ENCODE measurements around the gene BACH2. TPM values are rescaled to one million over a fixed set of nuclear protein-coding genes. Genes with fewer than 3 reads are reported as not detected.

The BACH2 gene
- total RNA-seq, 1 experiment from 2014 or later: 0.15 TPM

DNA sequence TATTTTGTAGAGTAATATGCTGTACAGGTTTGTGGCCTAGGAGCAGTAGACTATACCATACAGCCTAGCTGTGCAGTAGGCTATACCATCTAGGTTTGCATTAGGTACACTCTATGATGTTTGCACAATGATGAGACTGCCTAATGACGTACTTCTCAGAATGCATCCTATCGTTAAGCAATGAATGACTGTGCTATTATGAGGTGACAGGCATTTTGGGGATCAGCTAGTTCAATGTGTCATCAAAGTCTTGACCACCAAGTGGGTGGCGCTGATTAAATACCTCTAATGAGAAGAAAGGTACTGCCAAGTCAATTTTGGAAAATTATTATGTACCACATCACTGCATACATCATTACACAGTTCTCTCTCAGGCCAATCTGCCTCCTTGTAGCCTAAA is 190.2 kb downstream of the BACH2 start:
- no peak for DNase-seq (ENCODE audit: extremely low read depth, low read depth)

DNA sequence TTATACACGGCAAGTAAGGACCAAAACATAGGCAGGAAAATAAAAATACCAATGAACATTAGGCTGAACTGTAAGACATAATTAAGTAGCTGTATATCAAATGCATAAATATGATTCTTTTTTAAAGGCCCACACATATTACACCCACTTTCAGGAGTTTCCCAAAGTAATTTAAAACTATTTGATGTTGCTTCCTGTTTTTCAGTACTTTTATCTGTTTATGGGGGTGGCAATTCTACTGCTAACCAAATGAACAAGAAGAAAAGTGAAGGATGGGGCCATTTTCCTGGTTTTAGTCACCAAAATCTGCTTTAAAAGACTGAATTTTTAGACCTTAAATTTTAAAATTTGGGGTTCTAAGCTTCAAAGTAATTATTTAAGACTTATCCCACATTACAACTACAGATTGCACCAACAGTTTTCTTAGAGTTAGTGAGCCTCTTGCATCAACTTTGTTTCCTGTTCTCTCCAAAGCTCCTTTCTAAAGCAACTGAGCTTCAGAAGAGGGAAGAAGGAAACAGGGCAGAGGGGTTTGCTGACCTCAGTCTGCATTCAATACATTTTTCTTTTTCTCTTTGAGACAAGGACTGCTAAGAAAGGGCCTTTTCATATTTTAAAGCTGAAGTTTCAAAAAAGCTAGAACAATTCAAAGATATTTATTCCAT is 191.0 kb downstream of the BACH2 start:
- DNase-seq (ENCODE audit: extremely low read depth, low read depth): no peak

DNA sequence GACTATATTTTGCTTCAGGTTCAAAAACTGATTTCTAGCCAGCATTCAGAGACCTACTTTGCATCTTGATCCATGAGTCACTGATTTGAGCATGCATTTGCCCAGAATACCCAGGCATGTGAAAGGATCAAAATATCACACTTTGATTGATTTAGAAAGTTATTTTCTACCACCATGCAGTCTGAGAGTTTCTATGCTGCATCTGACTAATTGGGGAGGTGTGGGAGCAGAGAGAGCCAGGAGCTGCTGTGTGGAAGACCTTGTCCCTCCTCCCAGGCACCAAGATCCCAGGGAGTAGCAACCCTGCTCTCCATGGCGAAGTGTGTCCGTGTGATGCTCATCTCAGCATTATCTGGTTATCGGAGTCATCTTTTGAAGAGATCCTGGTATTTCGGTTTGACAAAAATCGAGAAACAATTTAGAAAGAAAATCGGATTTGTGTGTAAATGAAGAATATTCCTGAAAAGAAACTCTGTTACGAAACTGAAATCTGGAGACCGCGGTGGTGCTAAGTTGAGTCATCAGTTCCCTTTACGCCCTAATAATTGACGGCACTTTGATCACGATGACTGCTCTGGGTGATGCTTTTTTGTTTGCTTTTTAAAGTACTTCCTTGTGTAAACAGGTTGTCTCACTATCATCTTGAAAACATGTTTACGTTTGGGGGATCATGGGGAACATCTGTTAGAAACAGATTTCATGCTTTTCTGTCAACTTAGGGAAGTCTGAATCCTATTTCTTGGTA is 193.4 kb downstream of the BACH2 start:
- DNase-seq (ENCODE audit: extremely low read depth, low read depth): no peak

DNA sequence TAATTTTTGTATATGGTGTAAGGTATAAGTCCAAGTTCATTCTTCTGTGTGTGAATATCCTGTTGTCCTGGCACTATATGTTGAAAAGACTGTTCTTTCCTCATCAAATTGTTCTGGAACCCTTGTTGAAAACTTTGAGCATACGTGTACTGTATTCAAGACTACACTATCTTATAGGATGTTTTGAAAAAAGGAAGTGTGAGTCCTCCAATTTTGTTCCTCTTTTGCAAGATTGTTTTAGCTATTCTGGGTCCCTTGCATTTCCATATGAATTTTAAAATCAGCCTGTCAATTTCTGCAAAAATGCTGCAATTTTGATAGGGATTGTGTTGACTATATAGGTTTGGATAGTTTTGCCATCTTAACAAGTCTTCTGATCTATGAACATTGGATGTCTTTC is 195.2 kb downstream of the BACH2 start:
- no peak for DNase-seq (ENCODE audit: extremely low read depth, low read depth)

DNA sequence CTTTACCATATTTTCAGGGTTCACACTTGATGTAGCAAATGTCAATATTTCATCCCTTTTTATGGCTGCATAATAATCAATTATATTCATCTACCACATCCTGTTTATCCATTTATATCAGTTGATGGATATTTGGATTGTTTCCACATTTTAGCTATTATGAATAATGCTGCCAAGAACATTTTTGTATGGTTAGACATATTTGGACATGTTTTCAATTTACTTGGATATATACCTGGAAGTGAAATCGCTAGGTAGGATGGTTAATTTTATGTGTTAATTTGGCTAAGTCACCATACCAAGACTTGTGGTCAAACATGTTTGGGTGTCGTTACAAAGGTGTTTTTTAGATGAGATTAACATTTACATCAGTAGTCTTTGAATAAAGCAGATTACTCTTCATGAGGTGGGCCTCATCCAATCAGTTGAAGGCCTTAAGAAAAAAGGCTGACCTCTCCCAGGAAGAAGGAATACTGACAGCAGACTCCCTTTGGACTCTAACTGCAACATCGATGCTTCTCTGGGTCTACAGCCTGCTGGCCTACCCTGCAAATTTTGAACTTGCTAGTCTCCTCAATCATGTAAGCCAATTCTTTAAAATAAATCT is 196.5 kb downstream of the BACH2 start:
- DNase-seq (ENCODE audit: extremely low read depth, low read depth): no peak

DNA sequence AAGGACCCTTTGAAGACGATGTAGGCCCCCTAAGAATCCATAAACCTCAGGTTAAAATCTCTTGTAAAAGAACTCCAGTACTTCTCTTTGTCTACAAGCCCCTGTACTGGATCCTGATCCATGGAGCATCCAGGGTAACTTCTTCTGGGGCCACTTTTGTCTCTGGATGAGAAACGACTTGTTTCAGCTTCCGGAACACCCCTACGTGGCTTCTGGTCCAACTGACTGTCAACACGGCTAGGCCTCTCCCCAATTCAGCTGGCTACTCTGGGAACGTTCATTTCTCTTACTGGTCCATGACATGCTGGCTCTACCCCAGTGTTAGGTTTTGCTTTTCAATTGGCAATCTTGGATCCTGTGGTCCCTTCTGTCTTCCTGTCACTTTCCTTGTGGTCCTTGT is 198.0 kb downstream of the BACH2 start:
- DNase-seq (ENCODE audit: extremely low read depth, low read depth): no peak

DNA sequence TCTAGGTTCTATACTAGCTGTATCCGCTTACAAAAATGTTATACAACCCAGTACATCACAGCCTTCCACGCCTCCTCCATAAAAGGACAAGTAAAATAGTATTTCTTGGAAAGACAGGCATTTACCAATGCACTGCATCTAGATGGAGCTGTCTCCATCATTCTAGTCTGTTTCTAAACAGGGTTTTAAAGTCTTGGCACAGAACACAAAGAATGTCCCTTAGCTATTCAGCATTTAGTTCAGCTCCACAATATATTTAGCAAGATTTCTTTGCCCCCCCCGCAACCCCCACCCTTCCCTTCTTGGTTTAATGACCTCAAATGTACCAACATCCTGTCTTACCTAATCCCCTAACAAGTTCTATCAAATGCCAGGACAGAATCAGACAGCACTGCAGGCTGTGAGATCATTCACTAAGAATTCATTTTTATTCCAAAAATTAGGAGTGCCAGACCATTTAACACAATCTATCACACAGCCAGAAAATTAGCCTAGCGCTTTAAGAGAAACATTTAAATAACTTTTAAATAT is 198.6 kb downstream of the BACH2 start:
- no peak for DNase-seq (ENCODE audit: extremely low read depth, low read depth)

DNA sequence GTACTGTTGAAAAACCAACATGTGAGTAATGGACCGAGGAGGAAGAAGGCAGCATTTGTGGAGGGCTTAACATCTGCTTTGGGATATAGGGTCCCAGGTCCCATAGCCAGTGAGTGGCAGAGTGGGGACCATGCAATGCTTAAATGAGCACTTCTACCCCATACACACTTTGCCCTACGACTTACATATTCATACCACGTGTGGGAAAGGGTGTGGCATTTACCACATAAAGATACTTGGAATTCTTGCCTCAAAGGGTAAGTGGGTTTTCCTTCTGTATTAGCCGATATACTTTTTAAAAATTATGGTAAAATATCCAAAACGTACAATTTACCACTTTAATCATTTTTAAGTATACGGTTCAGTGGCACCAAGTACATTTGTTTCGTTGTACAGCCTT is 199.3 kb downstream of the BACH2 start:
- DNase-seq (ENCODE audit: extremely low read depth, low read depth): no peak

DNA sequence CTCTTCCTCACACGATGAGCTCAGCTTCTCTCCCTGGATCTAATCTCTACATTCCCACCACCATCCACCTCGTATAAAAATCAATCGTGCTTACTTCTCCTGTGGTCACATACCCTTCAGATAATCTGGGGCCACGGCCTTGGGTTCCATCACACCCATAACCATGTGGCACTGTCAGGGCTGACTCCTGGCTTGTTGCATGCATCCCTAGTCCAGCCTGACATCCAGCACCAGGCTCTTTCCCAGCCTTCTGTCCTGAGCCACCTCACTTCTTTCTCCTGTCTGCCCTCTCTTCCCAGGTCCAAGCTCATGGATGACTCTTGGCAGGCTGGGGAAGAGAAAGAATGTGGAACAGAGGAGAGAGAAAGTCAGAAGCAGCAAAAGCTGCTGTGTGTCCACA is 199.8 kb downstream of the BACH2 start:
- no peak for DNase-seq (ENCODE audit: extremely low read depth, low read depth)

DNA sequence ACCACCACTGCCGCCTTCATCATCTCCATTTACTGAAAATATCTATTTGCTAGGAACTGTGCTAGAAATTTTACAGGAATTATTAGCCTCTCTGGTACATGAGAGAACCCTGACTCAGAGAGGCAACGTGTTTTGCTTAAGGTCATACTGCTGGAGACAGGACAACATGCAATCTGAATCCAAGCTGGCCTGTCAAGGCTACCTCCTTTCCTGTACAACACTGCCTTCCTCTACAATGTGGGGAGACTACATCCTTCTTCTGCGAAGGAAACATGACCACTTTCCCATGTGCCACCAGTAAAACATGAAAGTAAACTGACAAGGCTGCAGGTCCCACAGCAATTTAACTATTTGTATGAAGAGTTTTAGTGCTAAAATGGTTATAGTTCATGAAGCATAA is 200.9 kb downstream of the BACH2 start:
- DNase-seq (ENCODE audit: extremely low read depth, low read depth): no peak

DNA sequence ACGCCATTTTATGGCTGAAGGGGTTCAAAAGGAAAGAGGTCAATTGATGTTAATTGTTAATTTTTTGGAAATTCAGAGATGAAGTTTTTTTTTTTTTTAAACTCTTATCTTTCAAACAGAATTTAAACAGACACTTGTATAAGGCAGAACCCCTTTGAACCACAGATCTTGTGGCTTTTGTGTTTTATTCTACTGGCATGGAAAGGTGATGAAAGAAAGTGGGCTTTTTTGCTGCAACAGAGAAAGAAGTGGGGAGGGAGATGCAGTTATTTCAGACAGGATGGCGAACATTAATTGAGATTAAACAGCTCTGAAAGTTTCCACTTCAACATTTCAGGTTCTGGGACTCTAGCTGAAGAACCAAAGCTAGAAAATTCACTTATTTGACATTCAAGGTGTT is 201.5 kb downstream of the BACH2 start:
- no peak for DNase-seq (ENCODE audit: extremely low read depth, low read depth)

DNA sequence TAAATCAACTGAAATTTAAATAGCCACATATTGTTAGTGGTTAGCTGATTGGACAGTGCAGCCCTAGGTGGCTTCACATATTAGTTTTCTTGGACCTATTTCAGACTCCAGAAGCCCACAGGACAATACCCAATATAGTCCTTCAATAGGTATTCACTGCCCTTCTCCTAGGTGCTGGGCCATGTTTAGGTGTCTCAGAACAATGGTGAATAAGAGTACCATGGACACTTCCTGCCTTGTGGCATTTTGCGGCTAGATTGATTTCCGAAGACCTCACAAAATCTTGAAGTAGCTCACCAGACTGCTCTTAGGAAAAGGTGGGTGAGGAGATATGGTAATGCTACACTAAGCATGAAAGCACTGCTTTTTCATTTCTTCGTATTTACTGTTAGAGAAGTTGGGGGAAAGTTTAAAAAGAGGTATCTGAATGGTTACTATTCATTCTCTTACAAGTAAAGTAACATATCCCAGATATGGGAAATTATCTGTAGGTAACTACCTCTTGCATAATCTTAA is 203.0 kb downstream of the BACH2 start:
- DNase-seq (ENCODE audit: extremely low read depth, low read depth): no peak

DNA sequence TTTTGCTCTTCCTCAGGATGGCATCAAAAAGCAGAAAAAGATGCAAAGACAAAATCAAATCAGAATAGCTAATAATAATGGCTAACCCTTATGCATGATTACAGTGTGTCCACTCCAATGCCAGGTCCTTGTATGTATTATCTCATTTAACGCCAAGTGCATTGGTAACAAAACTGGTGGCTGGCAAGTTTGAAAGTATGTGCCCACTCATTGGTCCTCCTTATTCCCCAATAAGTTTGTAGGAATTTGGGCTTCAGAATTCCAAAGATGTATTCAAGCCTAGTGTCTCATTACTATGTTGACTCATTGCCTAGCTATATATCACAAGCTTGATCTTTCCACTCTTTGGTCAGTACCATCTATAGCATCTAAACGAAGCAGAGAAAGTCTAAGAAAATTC is 205.8 kb downstream of the BACH2 start:
- no peak for DNase-seq (ENCODE audit: extremely low read depth, low read depth)

DNA sequence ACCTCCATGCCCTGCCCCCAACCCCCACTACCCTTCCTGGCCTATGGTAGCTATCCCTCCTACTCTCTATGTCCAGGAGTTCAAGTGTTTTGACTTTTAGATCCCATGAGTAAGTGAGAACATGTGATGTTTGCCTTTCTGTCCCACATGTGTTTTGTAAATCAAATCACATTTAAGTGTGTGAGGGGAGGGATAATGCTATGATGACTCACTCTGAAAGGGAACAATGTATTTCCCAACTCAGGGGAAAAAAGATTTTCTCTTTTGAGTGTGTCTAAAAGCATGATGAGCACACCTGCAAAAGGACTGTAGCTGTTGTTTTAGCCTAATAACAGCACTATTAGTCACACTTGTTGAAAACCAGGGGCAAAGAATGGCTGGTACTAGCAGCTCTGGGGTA is 208.6 kb downstream of the BACH2 start:
- DNase-seq (ENCODE audit: extremely low read depth, low read depth): no peak

DNA sequence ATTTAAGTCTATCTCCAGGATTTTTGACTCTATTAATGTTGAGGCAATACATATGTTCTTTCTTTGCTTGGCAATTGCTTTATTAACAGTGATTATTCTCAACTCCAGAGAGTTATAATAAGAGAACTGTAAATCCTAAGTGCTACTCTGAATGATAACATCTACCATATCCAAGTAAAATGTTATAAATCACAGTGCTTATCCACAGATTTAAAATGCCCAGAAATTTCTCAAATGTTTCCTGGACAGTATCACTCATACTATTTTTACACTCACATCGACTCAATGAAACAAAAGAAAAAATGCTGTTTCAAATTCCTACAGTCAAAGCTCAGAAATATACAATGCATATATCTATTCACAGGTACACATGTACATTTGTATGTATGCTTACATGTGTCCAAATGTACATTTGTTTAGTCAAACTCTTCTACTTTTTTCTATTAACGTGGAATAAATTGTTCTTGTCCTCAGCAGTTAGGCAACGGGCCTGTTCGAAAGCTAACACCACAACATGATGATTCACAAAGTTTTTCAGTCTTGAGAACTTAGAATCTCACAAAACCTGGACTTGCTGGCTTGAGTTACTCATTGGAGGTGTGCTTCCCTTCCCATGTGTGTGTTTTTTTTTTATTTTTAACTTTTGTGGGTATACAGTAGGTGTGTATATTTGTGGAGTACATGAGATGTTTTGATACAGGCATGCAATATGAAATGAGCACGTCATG is 209.4 kb downstream of the BACH2 start:
- no peak for DNase-seq (ENCODE audit: extremely low read depth, low read depth)

DNA sequence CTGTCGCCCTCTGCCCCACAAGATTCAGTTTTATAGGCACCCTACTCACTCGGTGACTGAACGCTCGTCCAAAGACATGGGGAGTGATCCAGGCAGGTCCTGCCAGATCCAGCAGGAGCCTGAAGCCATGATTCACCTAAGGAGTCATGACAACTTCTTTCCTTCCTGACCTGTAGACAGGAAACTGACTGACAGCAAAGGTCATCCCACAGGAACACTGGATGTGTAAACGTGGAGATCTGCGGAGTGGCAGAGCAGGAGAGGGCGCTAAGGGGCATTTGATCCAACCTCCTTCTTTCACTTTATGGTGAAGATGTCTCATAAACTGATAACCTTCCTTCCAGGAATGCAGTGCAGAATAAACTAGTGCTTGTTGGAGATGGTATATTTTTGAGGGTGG is 210.1 kb downstream of the BACH2 start:
- no peak for DNase-seq (ENCODE audit: extremely low read depth, low read depth)

DNA sequence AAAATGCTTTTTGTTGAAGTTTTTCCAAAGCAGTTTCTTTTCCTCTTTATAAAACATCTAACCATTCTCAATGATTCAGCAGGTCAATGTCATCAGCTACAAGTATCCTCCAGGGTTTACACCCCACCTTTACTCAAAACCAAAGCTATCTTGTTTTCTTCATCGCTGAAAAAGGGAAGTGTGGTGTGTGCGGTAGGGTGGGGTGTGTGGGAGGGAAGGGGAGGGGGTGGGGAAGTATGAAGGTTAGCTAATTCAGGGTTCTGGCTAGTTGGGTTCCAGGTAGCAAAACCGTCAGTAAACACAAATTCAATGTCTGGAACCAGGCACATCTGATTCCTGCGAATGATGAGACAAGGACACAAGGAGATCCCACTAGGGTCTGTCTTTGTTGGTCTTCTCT is 212.8 kb downstream of the BACH2 start:
- DNase-seq (ENCODE audit: extremely low read depth, low read depth): no peak

DNA sequence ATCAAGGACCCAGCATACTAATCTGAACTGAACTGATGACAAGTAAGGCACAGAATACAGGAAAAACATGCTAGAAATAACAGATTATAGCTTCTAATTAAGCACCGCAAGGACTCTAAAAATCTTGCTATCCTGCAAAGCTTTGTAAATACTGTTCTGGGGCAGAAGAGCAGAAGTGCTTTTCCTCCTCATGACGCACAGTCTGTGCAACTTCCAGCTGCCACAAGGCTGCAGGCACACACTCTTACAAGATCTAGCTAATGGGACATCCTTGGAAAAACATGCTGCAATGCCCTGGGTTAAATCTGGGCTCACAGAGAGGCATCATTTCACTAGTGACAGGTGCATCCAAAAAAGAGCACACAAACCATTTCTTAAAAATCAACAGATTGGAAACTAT is 213.8 kb downstream of the BACH2 start:
- DNase-seq (ENCODE audit: extremely low read depth, low read depth): no peak

DNA sequence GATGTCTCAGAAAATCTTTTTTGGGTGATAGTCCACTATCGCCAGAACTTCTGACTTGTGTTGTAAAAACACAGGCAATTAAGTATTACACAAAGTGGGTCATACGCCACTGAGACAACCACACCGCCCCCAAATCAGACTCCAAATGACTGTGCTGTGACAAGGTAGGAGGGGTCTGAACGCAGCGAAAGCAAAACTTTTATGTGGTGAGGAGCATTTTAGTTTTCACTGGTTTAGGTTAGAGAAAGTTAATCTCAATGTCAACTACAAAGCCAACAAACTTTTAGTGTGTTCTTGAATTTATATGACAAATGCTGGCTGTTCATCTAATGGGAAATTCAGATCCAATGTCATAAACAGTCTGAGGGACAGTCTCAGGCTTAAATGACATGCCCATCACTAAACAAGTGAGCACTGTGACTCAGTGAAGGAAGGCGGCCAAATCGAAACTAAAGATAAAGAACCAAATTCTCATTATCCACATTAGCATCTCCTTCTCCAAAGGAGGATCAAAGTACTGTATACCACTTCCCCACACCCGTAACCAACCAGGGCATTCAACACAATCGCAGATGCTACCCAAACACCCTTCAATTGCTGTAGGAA is 215.7 kb downstream of the BACH2 start:
- no peak for DNase-seq (ENCODE audit: extremely low read depth, low read depth)
